ENCODE results near the gene NMU. TPM values are rescaled to one million over a fixed set of nuclear protein-coding genes. Genes with fewer than 3 reads are reported as not detected.
"Not testable (repeated sequence)": the region's sequence is repeated elsewhere in the genome, so short reads cannot be mapped to it uniquely, and the experiment has no call there.

The NMU gene
- total and polyA plus RNA-seq, 8 donors = 0.56 to 46.1 (median 1.1) TPM; not detected in 4

- no peak overlapping the region for H3K27ac ChIP-seq
- TF ChIP-seq CTCF (IDR thresholded peaks at IDR 0.05) (no peak), POLR2A (IDR thresholded peaks at IDR 0.05) (no peak)
- no peak overlapping the region for H3K4me3 ChIP-seq
- DNase-seq = no peak
- WGBS, 5 donors = 50 to 73% (median 70%) methylated on average over 2 of the region's 2 CpGs
- no peaks in the 10 kb centered on the region for H3K4me1 ChIP-seq
- intact Hi-C loops (cut with DNase I; ENCODE audit: low total_unique reads) = no loop called here
- H3K9me3 ChIP-seq = peaks cover 0 to 16% (median 11%) of the 10 kb centered on the region in 4 donors
- H3K27me3 ChIP-seq = no peaks in the 10 kb centered on the region
- no peaks in the 10 kb centered on the region for H3K36me3 ChIP-seq
Measured at GRCh38 chr4:55588160-55588559, 47.9 kb downstream of the NMU start.

GRCh38 chr4:55582773-55583172 is 53.3 kb downstream of the NMU start:
- H3K4me1 ChIP-seq; H3K4me3 ChIP-seq; H3K27me3 ChIP-seq; H3K27ac ChIP-seq; H3K36me3 ChIP-seq; intact Hi-C loops (cut with DNase I; ENCODE audit: low total_unique reads); DNase-seq: not testable (repeated sequence)
- 90 to 93% (median 93%) methylated on average over 2 of the region's 2 CpGs; no CpG with 5 or more reads in 2 of the 5 donors for WGBS, 5 donors
- H3K9me3 ChIP-seq = peaks cover 0 to 12% (median 0%) of the 10 kb centered on the region in 4 donors

GRCh38 chr4:55578341-55579010 is 57.6 kb downstream of the NMU start:
- no peaks in the 10 kb centered on the region for H3K4me1 ChIP-seq
- H3K9me3 ChIP-seq = peaks cover 0 to 43% (median 29%) of the 10 kb centered on the region in 4 donors
- intact Hi-C loops (cut with DNase I; ENCODE audit: low total_unique reads) = no loop called here
- no peak overlapping the region for H3K27ac ChIP-seq
- no peaks in the 10 kb centered on the region for H3K36me3 ChIP-seq
- no peak for TF ChIP-seq POLR2A (IDR thresholded peaks at IDR 0.05)
- no peak for TF ChIP-seq EP300 (IDR thresholded peaks at IDR 0.05)
- no peak for TF ChIP-seq CTCF (IDR thresholded peaks at IDR 0.05)
- TF ChIP-seq POLR2AphosphoS5 (IDR thresholded peaks at IDR 0.05) = no peak
- DNase-seq = no peak
- no peaks in the 10 kb centered on the region for H3K27me3 ChIP-seq
- no peak overlapping the region for H3K4me3 ChIP-seq

- WGBS, 5 donors = 64 to 79% (median 75%) methylated on average over 1 of the region's 1 CpG
- H3K4me1 ChIP-seq = no peaks in the 10 kb centered on the region
- intact Hi-C loops (cut with DNase I; ENCODE audit: low total_unique reads) = no loop called here
- no peak overlapping the region for H3K27ac ChIP-seq
- no peaks in the 10 kb centered on the region for H3K36me3 ChIP-seq
- no peak overlapping the region for H3K4me3 ChIP-seq
- no peaks in the 10 kb centered on the region for H3K27me3 ChIP-seq
- TF ChIP-seq POLR2AphosphoS5 (IDR thresholded peaks at IDR 0.05) = no peak
- TF ChIP-seq CTCF (IDR thresholded peaks at IDR 0.05) = no peak
- no peak for TF ChIP-seq EP300 (IDR thresholded peaks at IDR 0.05)
- TF ChIP-seq POLR2A (IDR thresholded peaks at IDR 0.05) = no peak
- H3K9me3 ChIP-seq = peaks cover 0 to 35% (median 29%) of the 10 kb centered on the region in 4 donors
- DNase-seq = no peak
Measured at GRCh38 chr4:55575513-55575912, 60.6 kb downstream of the NMU start.

- Histone ChIP-seq H3K4me1 (no peaks in the 10 kb centered on the region), H3K36me3 (no peaks in the 10 kb centered on the region), H3K9me3 (peaks cover 0 to 35% (median 29%) of the 10 kb centered on the region in 4 donors), H3K27me3 (no peaks in the 10 kb centered on the region), H3K4me3 (no peak overlapping the region), H3K27ac (no peak overlapping the region)
- TF ChIP-seq POLR2AphosphoS5 (IDR thresholded peaks at IDR 0.05) (no peak), POLR2A (IDR thresholded peaks at IDR 0.05) (no peak), CTCF (IDR thresholded peaks at IDR 0.05) (no peak), EP300 (IDR thresholded peaks at IDR 0.05) (no peak)
- DNase-seq = no peak
- intact Hi-C loops (cut with DNase I; ENCODE audit: low total_unique reads) = no loop called here
- WGBS, 5 donors = 46 to 92% (median 65%) methylated on average over 1 of the region's 1 CpG
Measured at GRCh38 chr4:55574252-55574651, 61.8 kb downstream of the NMU start.
